Caki2 (cell line): ENCODE results near the gene SH2D3A. TPM values are rescaled to one million over a fixed set of nuclear protein-coding genes. Genes with fewer than 3 reads are reported as not detected.
"Not testable (repeated sequence)": the region's sequence is repeated elsewhere in the genome, so short reads cannot be mapped to it uniquely, and the experiment has no call there.

Experiments
- DNase-seq: peaks from one replicate; pipeline ENCODE4 v3.0.0-alpha.2; 2015; ENCODE audit warnings: low read depth
- in situ Hi-C: cut with HindIII; loops from 2 replicates; pipeline ENCODE4 v1.10.0; 2016; ENCODE audit warnings: low sequenced_read_pairs, low pct_unique_long_range_greater_than_20kb, mixed read lengths
- total RNA-seq: library from RNA; depleted of rRNA; stranded (reverse); fragments of >200 nt; shearing (Covaris generic); gene quantifications from 2 replicates; pipeline ENCODE4 v1.2.3, GENCODE V29; 2014; ENCODE audit warnings: low replicate concordance

SH2D3A gene
- total RNA-seq, 1 experiment from 2014 or later = 12.9 TPM

- in situ Hi-C loops = no loop called here
- DNase-seq = no peak
Observed at GRCh38 chr19:6717036-6717435, 50.2 kb downstream of the SH2D3A start.

GRCh38 chr19:6716610-6716970 is 50.6 kb downstream of the SH2D3A start:
- in situ Hi-C loops = no loop called here
- DNase-seq = no peak

- DNase-seq = no peak
- in situ Hi-C loops = no loop called here
Observed at GRCh38 chr19:6714749-6715555, 52.3 kb downstream of the SH2D3A start.

GRCh38 chr19:6713773-6714692 is 53.2 kb downstream of the SH2D3A start:
- in situ Hi-C loops = no loop called here
- no peak for DNase-seq

GRCh38 chr19:6712692-6713670 is 54.3 kb downstream of the SH2D3A start:
- in situ Hi-C loops = no loop called here
- DNase-seq = no peak

- DNase-seq = no peak
- in situ Hi-C loops = no loop called here
Observed at GRCh38 chr19:6712231-6712630, 55.0 kb downstream of the SH2D3A start.

GRCh38 chr19:6711605-6712004 is 55.6 kb downstream of the SH2D3A start:
- in situ Hi-C loops = no loop called here
- DNase-seq = no peak

GRCh38 chr19:6711078-6711361 is 56.2 kb downstream of the SH2D3A start:
- no peak for DNase-seq
- in situ Hi-C loops = no loop called here

- in situ Hi-C loops = no loop called here
- DNase-seq = no peak
Observed at GRCh38 chr19:6710273-6711077, 56.8 kb downstream of the SH2D3A start.

- in situ Hi-C loops = no loop called here
- DNase-seq = no peak
Observed at GRCh38 chr19:6709549-6709948, 57.7 kb downstream of the SH2D3A start.

- in situ Hi-C loops, DNase-seq: not testable (repeated sequence)
Observed at GRCh38 chr19:6708913-6709312, 58.3 kb downstream of the SH2D3A start.

- in situ Hi-C loops = no loop called here
- DNase-seq = no peak
Observed at GRCh38 chr19:6708346-6708745, 58.9 kb downstream of the SH2D3A start.

- in situ Hi-C loops = no loop called here
- DNase-seq = no peak
Observed at GRCh38 chr19:6707658-6708018, 59.6 kb downstream of the SH2D3A start.

- no peak for DNase-seq
- in situ Hi-C loops = no loop called here
Observed at GRCh38 chr19:6707011-6707657, 60.1 kb downstream of the SH2D3A start.

- in situ Hi-C loops = no loop called here
- no peak for DNase-seq
Observed at GRCh38 chr19:6706633-6706958, 60.6 kb downstream of the SH2D3A start.

GRCh38 chr19:6705931-6706632 is 61.2 kb downstream of the SH2D3A start:
- no peak for DNase-seq
- in situ Hi-C loops = no loop called here
